Panc1 (cell line): ENCODE measurements around the gene TSR3. TPM values are rescaled to one million over a fixed set of nuclear protein-coding genes. Genes with fewer than 3 reads are reported as not detected.

ENCODE experiments used
- ATAC-seq: fragments of 200-7000 bp; cut with Tn5 transposase; 2 replicates; pipeline ENCODE4 v1.9.1; 2020; ENCODE audit warnings: mild to moderate bottlenecking, moderate library complexity
- BruUV-seq: library from RNA; stranded (reverse); fragments of 400-500 nt; replicated peaks from 2 replicates; lab custom pipeline; 2021; lab: Mats Ljungman, UMichigan
- CTCF ChIA-PET: fragments of 300-600 bp; sonication (Branson Sonifier 250); formaldehyde crosslinking; loops from one replicate; lab custom pipeline; 2022; ENCODE audit warnings: antibody characterized with exemption; lab: Charles Lee
- POLR2A ChIA-PET: fragments of 300-600 bp; sonication (Branson Sonifier 250); formaldehyde crosslinking; loops from one replicate; lab custom pipeline; 2022; ENCODE audit warnings: antibody characterized with exemption; lab: Charles Lee
- DNase-seq: peaks from one replicate; pipeline ENCODE4 v3.0.0-alpha.2; 2010; ENCODE audit warnings: low read depth, low spot score
- H3K27ac ChIP-seq: 2 replicates; pipeline ENCODE4 v1.5.1; 2011; ENCODE audit warnings: mild to moderate bottlenecking, low read length, inconsistent platforms
- H3K27me3 ChIP-seq: fragments of 200-500 bp; sonication (Bioruptor generic); 2 replicates; pipeline ENCODE4 v1.6.0; 2014; ENCODE audit warnings: low read length, inconsistent platforms; ENCODE audit not compliant: control insufficient read depth, insufficient read depth
- H3K36me3 ChIP-seq: fragments of 200-500 bp; sonication (Bioruptor generic); 2 replicates; pipeline ENCODE4 v1.5.1; 2014; ENCODE audit warnings: inconsistent platforms, mild to moderate bottlenecking, low read length, moderate library complexity; ENCODE audit not compliant: control insufficient read depth, insufficient read depth
- H3K4me1 ChIP-seq: 2 replicates; pipeline ENCODE4 v1.5.1; 2011; ENCODE audit warnings: inconsistent platforms, mild to moderate bottlenecking, low read length, moderate library complexity; ENCODE audit not compliant: control insufficient read depth, insufficient read depth
- H3K4me3 ChIP-seq, 2 experiments: 2 replicates each; pipeline ENCODE4 v1.5.1; 2011 to 2012; ENCODE audit warnings: low read depth in 2 of 2, low read length in 2 of 2, mild to moderate bottlenecking in 2 of 2, inconsistent platforms in 1 of 2, moderate library complexity in 1 of 2
- H3K9me3 ChIP-seq: fragments of 200-500 bp; sonication (Bioruptor generic); 2 replicates; pipeline ENCODE4 v1.5.1; 2014; ENCODE audit warnings: low read depth, mild to moderate bottlenecking, inconsistent platforms, low read length, moderate library complexity; ENCODE audit not compliant: control insufficient read depth, insufficient read depth
- CTCF ChIP-seq: fragments of 450-650 bp; IDR thresholded peaks from 2 replicates; pipeline ENCODE4 v1.5.1; 2017; ENCODE audit warnings: mild to moderate bottlenecking
- POLR2AphosphoS5 ChIP-seq: IDR thresholded peaks from 2 replicates; pipeline ENCODE4 v1.6.1; 2012; ENCODE audit warnings: mild to moderate bottlenecking, low read depth, low read length, moderate library complexity
- REST ChIP-seq, 2 experiments: IDR thresholded peaks; 2 replicates each; pipeline ENCODE4 v1.6.1; 2011 to 2012; ENCODE audit warnings: low read depth in 2 of 2, control low read depth in 1 of 2, low read length in 1 of 2, mild to moderate bottlenecking in 1 of 2, moderate library complexity in 1 of 2; ENCODE audit not compliant: insufficient read depth in 1 of 2
- SIN3A ChIP-seq: IDR thresholded peaks from 2 replicates; pipeline ENCODE4 v1.6.1; 2012; ENCODE audit warnings: low read depth, mild to moderate bottlenecking, low read length, moderate library complexity, borderline replicate concordance; ENCODE audit not compliant: insufficient read depth
- TCF7L2 ChIP-seq: IDR thresholded peaks from 2 replicates; pipeline ENCODE4 v1.6.1; 2011; ENCODE audit warnings: mild to moderate bottlenecking, low read depth, low read length, inconsistent platforms
- in situ Hi-C: cut with HindIII; loops from 2 replicates; pipeline ENCODE4 v1.10.0; 2016; ENCODE audit warnings: low sequenced_read_pairs, low pct_unique_long_range_greater_than_20kb
- intact Hi-C: fragments of 100-400 bp; cut with micrococcal nuclease; formaldehyde crosslinking; loops from one replicate; pipeline ENCODE4 v1.10.0; 2022; ENCODE audit not compliant: unreplicated experiment
- total RNA-seq: library from RNA; stranded (reverse); gene quantifications from one replicate; pipeline ENCODE4 v1.2.1, GENCODE V29; 2021; ENCODE audit not compliant: unreplicated experiment

Gene TSR3
- total RNA-seq, 1 experiment from 2014 or later: 89.7 TPM

GRCh38 chr16:1300664-1301476, 50.8 kb downstream of the TSR3 start:
- BruUV-seq: no TSS peak
- H3K9me3 ChIP-seq: no peaks in the 10 kb centered on the region
- ATAC-seq: peak; percentile 87
- H3K27me3 ChIP-seq: no peaks in the 10 kb centered on the region
- in situ Hi-C loops: no loop called here
- no peak overlapping the region for H3K27ac ChIP-seq
- TF ChIP-seq CTCF (peak; percentile 98), SIN3A (no peak), POLR2AphosphoS5 (no peak), REST (IDR thresholded peaks at IDR 0.05; ENCODE audit: insufficient read depth in 1 of 2, low read depth in 2 of 2, low read length in 1 of 2) (no peak), TCF7L2 (no peak)
- intact Hi-C loops: no loop called here
- no peak for DNase-seq
- H3K4me1 ChIP-seq: peaks cover 19% of the 10 kb centered on the region
- CTCF ChIA-PET: interaction anchor here (0.7 kb wide), 1 partner anchor 61 kb away, joined by 3 read pairs; no protein-coding TSS in a partner anchor
- no peaks in the 10 kb centered on the region for H3K36me3 ChIP-seq
- POLR2A ChIA-PET: no interaction called here
- H3K4me3 ChIP-seq: peak overlapping the region; percentile 12 to 26; a peak in 1 of 4 replicates

GRCh38 chr16:1299868-1300203, 51.8 kb downstream of the TSR3 start:
- intact Hi-C loops (no loop called here), in situ Hi-C loops (no loop called here)
- BruUV-seq: no TSS peak

More at GRCh38 chr16:1299868-1300203, 51.8 kb downstream of the TSR3 start:
- Histone ChIP-seq H3K27me3 (no peaks in the 10 kb centered on the region), H3K4me1 (peaks cover 19% of the 10 kb centered on the region), H3K9me3 (no peaks in the 10 kb centered on the region), H3K36me3 (no peaks in the 10 kb centered on the region), H3K27ac (no peak overlapping the region), H3K4me3 (no peak overlapping the region)
- CTCF ChIA-PET: interaction anchor here (0.7 kb wide), 1 partner anchor 60 kb away, joined by 3 read pairs; no protein-coding TSS in a partner anchor
- TF ChIP-seq POLR2AphosphoS5 (no peak), REST (IDR thresholded peaks at IDR 0.05; ENCODE audit: insufficient read depth in 1 of 2, low read depth in 2 of 2, low read length in 1 of 2) (no peak), TCF7L2 (no peak), CTCF (no peak)
- POLR2A ChIA-PET: interaction anchor here (0.6 kb wide), 1 partner anchor 29 kb away, joined by 3 read pairs; no protein-coding TSS in a partner anchor
- no peak for DNase-seq
- ATAC-seq: no peak
